ENCODE results near the gene TOR1B. TPM values are rescaled to one million over a fixed set of nuclear protein-coding genes. Genes with fewer than 3 reads are reported as not detected.
"Not testable (repeated sequence)": the region's sequence is repeated elsewhere in the genome, so short reads cannot be mapped to it uniquely, and the experiment has no call there.

The TOR1B gene
- total and polyA plus RNA-seq, 3 donors from 2014 or later = 29.4 to 54.7 (median 30.8) TPM

GRCh38 chr9:129770741-129771140, 32.2 kb upstream of the TOR1B start:
- intact Hi-C loops (cut with DNase I; ENCODE audit: low total_unique reads) = no loop called here
- WGBS, 2 donors = 74 to 86% methylated on average over 5 of the region's 5 CpGs
- Histone ChIP-seq H3K4me1 (peaks cover 3% of the 10 kb centered on the region), H3K9me3 (no peaks in the 10 kb centered on the region), H3K27ac (no peak overlapping the region), H3K36me3 (ENCODE audit: low read depth, missing control alignments) (no peaks in the 10 kb centered on the region), H3K4me3 (no peak overlapping the region), H3K27me3 (no peaks in the 10 kb centered on the region)
- TF ChIP-seq POLR2A (IDR thresholded peaks at IDR 0.05) (no peak), CTCF (IDR thresholded peaks at IDR 0.05) (no peak)
- no peak for DNase-seq

DNA sequence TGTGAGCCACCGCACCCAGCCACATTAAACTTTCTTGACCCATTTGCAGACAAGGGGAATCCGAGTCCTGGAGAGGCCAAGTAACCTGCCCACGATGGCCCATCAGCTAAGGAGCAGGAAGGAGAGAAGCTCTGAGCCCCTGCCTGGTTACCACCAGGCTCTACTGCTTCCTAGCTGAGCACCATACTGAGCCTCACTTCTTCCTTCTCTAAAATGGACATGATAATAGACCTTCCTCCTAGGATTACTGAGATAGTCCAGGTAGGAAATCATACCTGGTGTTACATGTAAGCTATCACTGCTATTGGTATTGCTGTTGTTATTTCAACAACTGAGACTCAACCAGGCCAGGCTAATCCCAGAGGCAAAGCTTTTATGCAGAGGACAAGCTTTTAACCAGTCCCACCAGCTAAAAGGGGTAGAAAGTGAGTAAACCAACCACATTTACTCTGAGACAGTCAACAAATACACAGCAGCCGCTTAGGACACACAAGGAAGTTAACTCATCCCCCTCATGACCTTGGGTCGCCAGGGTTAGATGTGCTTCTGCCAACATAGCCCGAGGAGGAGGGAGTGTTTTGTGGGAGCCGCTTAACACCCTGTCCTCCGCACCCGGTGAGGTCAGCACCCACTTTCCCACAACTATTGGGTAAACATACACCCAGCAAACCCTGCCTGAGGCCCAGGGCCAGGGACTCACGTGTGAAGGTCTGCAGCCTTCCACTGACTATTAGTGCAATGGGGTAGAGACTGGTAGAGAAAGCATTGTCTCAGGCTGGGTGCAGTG, 29.5 kb upstream of the TOR1B start:
- peaks cover 9% of the 10 kb centered on the region for H3K4me1 ChIP-seq
- WGBS, 2 donors = 56 to 70% methylated on average over 5 to 10 of the region's 10 CpGs
- TF ChIP-seq CTCF (IDR thresholded peaks at IDR 0.05) (no peak), POLR2A (IDR thresholded peaks at IDR 0.05) (no peak)
- H3K36me3 ChIP-seq (ENCODE audit: low read depth, missing control alignments) = no peaks in the 10 kb centered on the region
- H3K9me3 ChIP-seq = no peaks in the 10 kb centered on the region
- no peak overlapping the region for H3K4me3 ChIP-seq
- DNase-seq = peak; percentile 62
- H3K27ac ChIP-seq = no peak overlapping the region
- intact Hi-C loops (cut with DNase I; ENCODE audit: low total_unique reads) = no loop called here
- no peaks in the 10 kb centered on the region for H3K27me3 ChIP-seq

GRCh38 chr9:129774791-129775447, 28.1 kb upstream of the TOR1B start:
- TF ChIP-seq POLR2A (IDR thresholded peaks at IDR 0.05) (no peak), CTCF (IDR thresholded peaks at IDR 0.05) (no peak)
- 84 to 90% methylated on average over 11 to 20 of the region's 20 CpGs for WGBS, 2 donors
- DNase-seq = no peak
- intact Hi-C loops (cut with DNase I; ENCODE audit: low total_unique reads) = no loop called here
- Histone ChIP-seq H3K4me3 (no peak overlapping the region), H3K27me3 (no peaks in the 10 kb centered on the region), H3K9me3 (no peaks in the 10 kb centered on the region), H3K36me3 (ENCODE audit: low read depth, missing control alignments) (no peaks in the 10 kb centered on the region), H3K4me1 (peaks cover 9% of the 10 kb centered on the region), H3K27ac (no peak overlapping the region)

GRCh38 chr9:129775448-129775798, 27.6 kb upstream of the TOR1B start:
- Histone ChIP-seq H3K9me3 (no peaks in the 10 kb centered on the region), H3K27me3 (no peaks in the 10 kb centered on the region), H3K36me3 (ENCODE audit: low read depth, missing control alignments) (no peaks in the 10 kb centered on the region), H3K4me3 (no peak overlapping the region), H3K27ac (no peak overlapping the region), H3K4me1 (peaks cover 9% of the 10 kb centered on the region)
- DNase-seq = no peak
- 80 to 83% methylated on average over 1 to 2 of the region's 2 CpGs for WGBS, 2 donors
- intact Hi-C loops (cut with DNase I; ENCODE audit: low total_unique reads) = no loop called here
- TF ChIP-seq POLR2A (IDR thresholded peaks at IDR 0.05) (no peak), CTCF (IDR thresholded peaks at IDR 0.05) (no peak)

- H3K4me1 ChIP-seq; DNase-seq; intact Hi-C loops (cut with DNase I; ENCODE audit: low total_unique reads); H3K27ac ChIP-seq; H3K36me3 ChIP-seq (ENCODE audit: low read depth, missing control alignments); H3K27me3 ChIP-seq; H3K4me3 ChIP-seq; H3K9me3 ChIP-seq: not testable (repeated sequence)
- WGBS, 2 donors = 95 to 98% methylated on average over 4 of the region's 4 CpGs
Measured at GRCh38 chr9:129776096-129776495, 26.9 kb upstream of the TOR1B start.
